ENCODE data around the gene CCDC174.

Gene CCDC174

GRCh38 chr3:14623569-14624051 is 28.0 kb upstream of the CCDC174 start:
- Histone ChIP-seq H3K27ac (no peak overlapping the region), H2AFZ (peak overlapping the region; percentile 22), H3K79me2 (no peaks in the 10 kb centered on the region), H3K4me2 (ENCODE audit: low read length) (no peak overlapping the region), H3K27me3 (ENCODE audit: control insufficient read depth, insufficient read depth, low read length) (no peaks in the 10 kb centered on the region), H3K9me3 (ENCODE audit: control insufficient read depth, low read length) (no peaks in the 10 kb centered on the region), H3K4me1 (peaks cover 3% of the 10 kb centered on the region), H3K4me3 (ENCODE audit: low read depth, low read length) (no peak overlapping the region), H3K9ac (no peak overlapping the region), H3K36me3 (ENCODE audit: control insufficient read depth, insufficient read depth, low read length) (no peaks in the 10 kb centered on the region)
- TF ChIP-seq, protein P1, sequence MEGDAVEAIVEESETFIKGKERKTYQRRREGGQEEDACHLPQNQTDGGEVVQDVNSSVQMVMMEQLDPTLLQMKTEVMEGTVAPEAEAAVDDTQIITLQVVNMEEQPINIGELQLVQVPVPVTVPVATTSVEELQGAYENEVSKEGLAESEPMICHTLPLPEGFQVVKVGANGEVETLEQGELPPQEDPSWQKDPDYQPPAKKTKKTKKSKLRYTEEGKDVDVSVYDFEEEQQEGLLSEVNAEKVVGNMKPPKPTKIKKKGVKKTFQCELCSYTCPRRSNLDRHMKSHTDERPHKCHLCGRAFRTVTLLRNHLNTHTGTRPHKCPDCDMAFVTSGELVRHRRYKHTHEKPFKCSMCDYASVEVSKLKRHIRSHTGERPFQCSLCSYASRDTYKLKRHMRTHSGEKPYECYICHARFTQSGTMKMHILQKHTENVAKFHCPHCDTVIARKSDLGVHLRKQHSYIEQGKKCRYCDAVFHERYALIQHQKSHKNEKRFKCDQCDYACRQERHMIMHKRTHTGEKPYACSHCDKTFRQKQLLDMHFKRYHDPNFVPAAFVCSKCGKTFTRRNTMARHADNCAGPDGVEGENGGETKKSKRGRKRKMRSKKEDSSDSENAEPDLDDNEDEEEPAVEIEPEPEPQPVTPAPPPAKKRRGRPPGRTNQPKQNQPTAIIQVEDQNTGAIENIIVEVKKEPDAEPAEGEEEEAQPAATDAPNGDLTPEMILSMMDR (IDR thresholded peaks at IDR 0.05), result no peak

DNA sequence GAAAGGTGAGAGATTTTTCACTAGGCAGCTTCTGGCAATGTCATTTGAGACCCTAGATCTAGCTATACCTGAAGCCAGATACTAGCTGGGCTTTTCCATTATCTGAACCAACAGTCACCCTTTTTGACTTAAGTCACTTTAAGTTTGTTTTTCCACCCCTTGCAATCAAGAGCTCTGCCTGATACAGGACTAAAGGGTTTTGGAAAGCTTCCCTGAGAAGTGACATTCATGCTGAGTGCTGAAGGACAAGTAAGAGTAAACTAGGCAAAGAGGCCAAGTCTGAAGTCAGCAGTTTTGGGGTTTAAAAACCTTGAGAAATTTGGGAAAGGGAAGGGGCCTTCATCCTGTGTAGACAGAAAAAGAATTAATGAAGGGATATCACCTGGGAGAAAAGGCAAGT is 27.1 kb upstream of the CCDC174 start:
- no peak overlapping the region for H3K27ac ChIP-seq
- H3K27me3 ChIP-seq (ENCODE audit: control insufficient read depth, insufficient read depth, low read length), result no peaks in the 10 kb centered on the region
- no peaks in the 10 kb centered on the region for H3K36me3 ChIP-seq (ENCODE audit: control insufficient read depth, insufficient read depth, low read length)
- H3K4me1 ChIP-seq, result peaks cover 3% of the 10 kb centered on the region
- H3K4me3 ChIP-seq (ENCODE audit: low read depth, low read length), result no peak overlapping the region
- H2AFZ ChIP-seq, result no peak overlapping the region
- no peak overlapping the region for H3K9ac ChIP-seq
- TF ChIP-seq, protein P1 (IDR thresholded peaks at IDR 0.05), result no peak
- no peaks in the 10 kb centered on the region for H3K79me2 ChIP-seq
- H3K9me3 ChIP-seq (ENCODE audit: control insufficient read depth, low read length), result no peaks in the 10 kb centered on the region
- H3K4me2 ChIP-seq (ENCODE audit: low read length), result no peak overlapping the region

GRCh38 chr3:14625443-14625842 is 26.1 kb upstream of the CCDC174 start:
- H3K79me2 ChIP-seq, result no peaks in the 10 kb centered on the region
- no peak overlapping the region for H3K27ac ChIP-seq
- no peak overlapping the region for H3K4me3 ChIP-seq (ENCODE audit: low read depth, low read length)
- no peaks in the 10 kb centered on the region for H3K36me3 ChIP-seq (ENCODE audit: control insufficient read depth, insufficient read depth, low read length)
- H3K9ac ChIP-seq, result no peak overlapping the region
- H3K4me1 ChIP-seq, result peaks cover 3% of the 10 kb centered on the region
- no peaks in the 10 kb centered on the region for H3K27me3 ChIP-seq (ENCODE audit: control insufficient read depth, insufficient read depth, low read length)
- TF ChIP-seq, protein P1 (IDR thresholded peaks at IDR 0.05), result no peak
- H3K4me2 ChIP-seq (ENCODE audit: low read length), result no peak overlapping the region
- no peak overlapping the region for H2AFZ ChIP-seq
- no peaks in the 10 kb centered on the region for H3K9me3 ChIP-seq (ENCODE audit: control insufficient read depth, low read length)

GRCh38 chr3:14627815-14628214 is 23.7 kb upstream of the CCDC174 start:
- no peak overlapping the region for H3K4me2 ChIP-seq (ENCODE audit: low read length)
- no peaks in the 10 kb centered on the region for H3K36me3 ChIP-seq (ENCODE audit: control insufficient read depth, insufficient read depth, low read length)
- H3K27me3 ChIP-seq (ENCODE audit: control insufficient read depth, insufficient read depth, low read length), result no peaks in the 10 kb centered on the region
- peaks cover 3% of the 10 kb centered on the region for H3K4me1 ChIP-seq
- H2AFZ ChIP-seq, result no peak overlapping the region
- H3K9ac ChIP-seq, result no peak overlapping the region
- no peaks in the 10 kb centered on the region for H3K9me3 ChIP-seq (ENCODE audit: control insufficient read depth, low read length)
- no peak overlapping the region for H3K4me3 ChIP-seq (ENCODE audit: low read depth, low read length)
- TF ChIP-seq, protein P1 (IDR thresholded peaks at IDR 0.05), result no peak
- no peaks in the 10 kb centered on the region for H3K79me2 ChIP-seq
- no peak overlapping the region for H3K27ac ChIP-seq

DNA sequence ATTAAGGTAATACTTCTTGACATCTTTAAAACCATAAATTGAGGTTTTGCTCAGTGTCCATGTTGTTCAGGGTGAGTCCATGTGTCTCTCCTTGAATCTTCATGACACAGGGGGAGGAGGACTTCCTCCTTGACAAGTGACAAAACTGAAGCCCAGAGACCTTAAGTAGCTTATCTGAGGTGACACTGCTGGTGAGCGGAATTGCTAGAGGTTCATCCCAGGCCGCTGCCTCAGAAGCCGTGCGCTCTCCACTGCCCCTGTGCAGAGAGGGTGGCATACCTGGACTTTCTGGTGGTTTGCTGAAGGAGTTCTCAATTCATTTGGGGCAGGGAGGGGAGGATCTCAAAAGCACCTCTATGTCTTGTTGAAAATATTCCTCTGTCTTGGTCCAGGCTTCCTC is 23.2 kb upstream of the CCDC174 start:
- Histone ChIP-seq H3K4me2 (ENCODE audit: low read length) (no peak overlapping the region), H3K27ac (no peak overlapping the region), H3K4me3 (ENCODE audit: low read depth, low read length) (no peak overlapping the region), H3K9me3 (ENCODE audit: control insufficient read depth, low read length) (no peaks in the 10 kb centered on the region), H3K9ac (no peak overlapping the region), H2AFZ (no peak overlapping the region), H3K36me3 (ENCODE audit: control insufficient read depth, insufficient read depth, low read length) (no peaks in the 10 kb centered on the region), H3K79me2 (no peaks in the 10 kb centered on the region), H3K27me3 (ENCODE audit: control insufficient read depth, insufficient read depth, low read length) (no peaks in the 10 kb centered on the region), H3K4me1 (peaks cover 3% of the 10 kb centered on the region)
- TF ChIP-seq, protein P1 (IDR thresholded peaks at IDR 0.05), result no peak
